H9 (cell line): Measurements from ENCODE around the gene ATP5PO. TPM values are rescaled to one million over a fixed set of nuclear protein-coding genes. Genes with fewer than 3 reads are reported as not detected.
"Not testable (repeated sequence)": the region's sequence is repeated elsewhere in the genome, so short reads cannot be mapped to it uniquely, and the experiment has no call there.

Experiments
- DNase-seq: peaks from one replicate; pipeline ENCODE4 v3.0.0-alpha.2; 2017
- H2AFZ ChIP-seq: one replicate; pipeline ENCODE4 v1.6.1; 2013; ENCODE audit warnings: mild to moderate bottlenecking, low read length, control low read depth, moderate library complexity
- H2AK5ac ChIP-seq: 2 replicates; pipeline ENCODE4 v1.6.1; 2013; ENCODE audit warnings: low read length, control low read depth, mixed read lengths; ENCODE audit not compliant: insufficient read length
- H2BK120ac ChIP-seq: one replicate; pipeline ENCODE4 v1.6.1; 2013; ENCODE audit warnings: low read depth, mild to moderate bottlenecking, low read length, control low read depth, inconsistent platforms; ENCODE audit not compliant: poor library complexity, severe bottlenecking
- H2BK12ac ChIP-seq: 2 replicates; pipeline ENCODE4 v1.6.1; 2013; ENCODE audit warnings: low read length, control low read depth, mixed read lengths, low read depth; ENCODE audit not compliant: insufficient read length
- H2BK15ac ChIP-seq: 2 replicates; pipeline ENCODE4 v1.6.1; 2013; ENCODE audit warnings: low read depth, low read length, control low read depth
- H2BK20ac ChIP-seq: one replicate; pipeline ENCODE4 v1.6.1; 2013; ENCODE audit warnings: low read depth, mild to moderate bottlenecking, low read length, control low read depth, inconsistent platforms; ENCODE audit not compliant: poor library complexity, severe bottlenecking
- H2BK5ac ChIP-seq: 2 replicates; pipeline ENCODE4 v1.6.1; 2013; ENCODE audit warnings: low read length, control low read depth, mixed read lengths; ENCODE audit not compliant: insufficient read length
- H3K14ac ChIP-seq: 2 replicates; pipeline ENCODE4 v1.6.1; 2013; ENCODE audit warnings: low read length, control low read depth; ENCODE audit not compliant: insufficient read depth
- H3K18ac ChIP-seq: 2 replicates; pipeline ENCODE4 v1.6.1; 2013; ENCODE audit warnings: low read depth, mild to moderate bottlenecking, mixed read lengths, low read length, control low read depth; ENCODE audit not compliant: insufficient read length
- H3K23ac ChIP-seq: 2 replicates; pipeline ENCODE4 v1.6.1; 2013; ENCODE audit warnings: low read length, control low read depth, mixed read lengths, low read depth; ENCODE audit not compliant: insufficient read length
- H3K23me2 ChIP-seq: 2 replicates; pipeline ENCODE4 v1.6.1; 2013; ENCODE audit warnings: low read depth, mild to moderate bottlenecking, mixed read lengths, low read length, control low read depth; ENCODE audit not compliant: insufficient read length, poor library complexity, severe bottlenecking
- H3K27ac ChIP-seq: 2 replicates; pipeline ENCODE4 v1.5.1; 2013; ENCODE audit warnings: low read length, control low read depth, mixed read lengths, low read depth; ENCODE audit not compliant: insufficient read length
- H3K27me3 ChIP-seq: 2 replicates; pipeline ENCODE4 v1.6.1; 2013; ENCODE audit warnings: low read length, control low read depth, inconsistent platforms; ENCODE audit not compliant: insufficient read depth
- H3K4ac ChIP-seq: 2 replicates; pipeline ENCODE4 v1.6.1; 2013; ENCODE audit warnings: low read depth, mild to moderate bottlenecking, control low read depth, inconsistent platforms, low read length, moderate library complexity
- H3K4me1 ChIP-seq: 2 replicates; pipeline ENCODE4 v1.6.1; 2013; ENCODE audit warnings: low read length, control low read depth, inconsistent platforms; ENCODE audit not compliant: insufficient read depth
- H3K4me2 ChIP-seq: 2 replicates; pipeline ENCODE4 v1.6.1; 2013; ENCODE audit warnings: low read length, control low read depth, mixed read lengths; ENCODE audit not compliant: insufficient read length, insufficient read depth
- H3K56ac ChIP-seq: 2 replicates; pipeline ENCODE4 v1.6.1; 2013; ENCODE audit warnings: low read depth, mild to moderate bottlenecking, mixed read lengths, low read length, control low read depth; ENCODE audit not compliant: insufficient read length
- H3K79me1 ChIP-seq: 2 replicates; pipeline ENCODE4 v1.6.1; 2013; ENCODE audit warnings: low read depth, mild to moderate bottlenecking, moderate library complexity, low read length, control low read depth, inconsistent platforms; ENCODE audit not compliant: insufficient read depth, poor library complexity, severe bottlenecking
- H3K79me2 ChIP-seq: 2 replicates; pipeline ENCODE4 v1.6.1; 2013; ENCODE audit warnings: low read length, control low read depth, inconsistent platforms; ENCODE audit not compliant: insufficient read depth
- H3K9ac ChIP-seq: 2 replicates; pipeline ENCODE4 v1.6.1; 2013; ENCODE audit warnings: low read length, control low read depth, mixed read lengths; ENCODE audit not compliant: insufficient read length; ENCODE audit errors: extremely low read depth
- H3K9me3 ChIP-seq: one replicate; pipeline ENCODE4 v1.6.1; 2013; ENCODE audit warnings: low read depth, low read length, inconsistent platforms; ENCODE audit not compliant: control insufficient read depth
- H3T11ph ChIP-seq: one replicate; pipeline ENCODE4 v1.6.1; 2013; ENCODE audit warnings: mild to moderate bottlenecking, low read length, control low read depth, inconsistent platforms
- H4K20me1 ChIP-seq: one replicate; pipeline ENCODE4 v1.6.1; 2013; ENCODE audit not compliant: control insufficient read depth, insufficient read length, insufficient read depth
- H4K5ac ChIP-seq: 2 replicates; pipeline ENCODE4 v1.6.1; 2013; ENCODE audit warnings: low read depth, mild to moderate bottlenecking, mixed read lengths, low read length, control low read depth; ENCODE audit not compliant: insufficient read length
- H4K8ac ChIP-seq: replicated peaks from 2 replicates; pipeline ENCODE4 v1.6.1; 2013; ENCODE audit warnings: low read length, control low read depth, mixed read lengths, low read depth; ENCODE audit not compliant: insufficient read length
- H4K91ac ChIP-seq: 2 replicates; pipeline ENCODE4 v1.6.1; 2013; ENCODE audit warnings: low read depth, mild to moderate bottlenecking, moderate library complexity, mixed read lengths, low read length, control low read depth; ENCODE audit not compliant: insufficient read length
- H3K27ac Mint-ChIP-seq, 3 experiments: 2 replicates in 2 of 3; 3 replicates in 1 of 3; pipeline ENCODE4 v1.8.0; 2020 to 2021; ENCODE audit warnings: mixed read lengths in 3 of 3, mild to moderate bottlenecking in 1 of 3, moderate library complexity in 1 of 3
- H3K27me3 Mint-ChIP-seq: 2 replicates; pipeline ENCODE4 v1.8.0; 2021; ENCODE audit warnings: low read depth, mild to moderate bottlenecking, moderate library complexity, mixed read lengths
- H3K36me3 Mint-ChIP-seq, 3 experiments: 2 replicates in 2 of 3; 3 replicates in 1 of 3; pipeline ENCODE4 v1.8.0; 2020 to 2021; ENCODE audit warnings: low read depth in 3 of 3, mixed read lengths in 3 of 3; ENCODE audit not compliant: insufficient read depth in 1 of 3
- H3K4me1 Mint-ChIP-seq, 2 experiments: 2 replicates each; pipeline ENCODE4 v1.8.0; 2020; ENCODE audit warnings: mixed read lengths in 2 of 2
- H3K4me3 Mint-ChIP-seq, 2 experiments: 2 replicates in 1 of 2; 3 replicates in 1 of 2; pipeline ENCODE4 v1.8.0; 2020 to 2021; ENCODE audit warnings: mild to moderate bottlenecking in 2 of 2, mixed read lengths in 2 of 2, moderate library complexity in 1 of 2
- H3K9me3 Mint-ChIP-seq, 2 experiments: 2 replicates in 1 of 2; 3 replicates in 1 of 2; pipeline ENCODE4 v1.8.0; 2020; ENCODE audit warnings: mild to moderate bottlenecking in 2 of 2, mixed read lengths in 2 of 2, moderate library complexity in 1 of 2
- WGBS: extraction: QIAGEN DNeasy Blood & Tissue Kit; methylation state at CpG from one replicate; pipeline ENCODE4 v1.1.7; 2013; ENCODE audit warnings: missing lambda C conversion rate, low lambda C conversion rate, mixed read lengths; ENCODE audit not compliant: insufficient read length; ENCODE audit errors: extremely low coverage; 5-methylcytosine and 5-hydroxymethylcytosine counted together
- total RNA-seq: library from RNA; stranded (reverse); gene quantifications from 2 replicates; pipeline ENCODE4 v1.2.1, GENCODE V29; 2021

ATP5PO gene
- total RNA-seq, 1 experiment from 2014 or later, result 275 TPM

GRCh38 chr21:33926248-33926647, 10.6 kb upstream of the ATP5PO start:
- not testable (repeated sequence) for H3K4ac ChIP-seq, H2BK12ac ChIP-seq, H4K20me1 ChIP-seq, H3K9me3 ChIP-seq, H2AK5ac ChIP-seq, H3K9ac ChIP-seq, H3K27me3 Mint-ChIP-seq, H3T11ph ChIP-seq, H3K79me2 ChIP-seq, H2BK120ac ChIP-seq, H4K8ac ChIP-seq, H4K5ac ChIP-seq, H3K56ac ChIP-seq, H2AFZ ChIP-seq, H4K91ac ChIP-seq, H3K27ac ChIP-seq, H3K27ac Mint-ChIP-seq, H3K79me1 ChIP-seq, H2BK5ac ChIP-seq, H2BK20ac ChIP-seq, H3K4me1 Mint-ChIP-seq, H3K14ac ChIP-seq, H3K4me2 ChIP-seq, H3K9me3 Mint-ChIP-seq, H3K4me3 Mint-ChIP-seq, DNase-seq, H3K18ac ChIP-seq, H3K23me2 ChIP-seq, H3K23ac ChIP-seq, H3K27me3 ChIP-seq, H3K36me3 Mint-ChIP-seq, H2BK15ac ChIP-seq, H3K4me1 ChIP-seq
- no CpG with 5 or more reads among the region's 2 CpGs for WGBS
